HepG2 (cell line): ENCODE measurements around the gene CEBPB. TPM values are rescaled to one million over a fixed set of nuclear protein-coding genes. Genes with fewer than 3 reads are reported as not detected.

Experiments
- ATF4 ChIP-seq, 2 experiments: fragments of 450-650 bp in 1 of 2; sonication (generic) in 1 of 2; formaldehyde crosslinking; IDR thresholded peaks; 2 replicates each; pipeline versions ENCODE4 v1.5.0 to v1.8.0; 2020 to 2022; ENCODE audit warnings: mild to moderate bottlenecking in 1 of 2, missing genetic modification reagents in 1 of 2
- CEBPG ChIP-seq: IDR thresholded peaks from 2 replicates; pipeline ENCODE4 v1.6.1; 2016
- ELF4 ChIP-seq: sonication (generic); formaldehyde crosslinking; IDR thresholded peaks from 2 replicates; pipeline ENCODE4 v1.5.0; 2020; ENCODE audit warnings: missing genetic modification reagents, mild to moderate bottlenecking, moderate library complexity, borderline replicate concordance
- NONO ChIP-seq, 2 experiments: fragments of 450-650 bp in 1 of 2; sonication (generic) in 1 of 2; formaldehyde crosslinking in 1 of 2; IDR thresholded peaks in 1 of 2; conservative IDR thresholded peaks in 1 of 2; 2 replicates each; pipeline versions ENCODE4 v1.6.1 to v1.8.0; 2017 to 2022; ENCODE audit warnings: mild to moderate bottlenecking in 1 of 2, missing genetic modification reagents in 1 of 2, moderate library complexity in 1 of 2
- PAWR ChIP-seq: sonication (generic); formaldehyde crosslinking; IDR thresholded peaks from 2 replicates; pipeline ENCODE4 v1.4.0; 2020; ENCODE audit warnings: missing genetic modification reagents, mild to moderate bottlenecking, borderline replicate concordance
- REPIN1 ChIP-seq: sonication (generic); formaldehyde crosslinking; IDR thresholded peaks from 2 replicates; pipeline ENCODE4 v1.8.0; 2022; ENCODE audit warnings: missing genetic modification reagents, low read depth, mild to moderate bottlenecking, borderline replicate concordance
- TFE3 ChIP-seq: IDR thresholded peaks from 2 replicates; pipeline ENCODE4 v1.6.1; 2016
- ZBTB4 ChIP-seq: sonication (generic); formaldehyde crosslinking; IDR thresholded peaks from 2 replicates; pipeline ENCODE4 v1.4.0; 2020; ENCODE audit warnings: missing genetic modification reagents, mild to moderate bottlenecking, borderline replicate concordance
- ZBTB43 ChIP-seq: sonication (generic); formaldehyde crosslinking; conservative IDR thresholded peaks from 2 replicates; pipeline ENCODE4 v1.4.0; 2020; ENCODE audit warnings: missing genetic modification reagents
- ZNF230 ChIP-seq: sonication (generic); formaldehyde crosslinking; IDR thresholded peaks from 2 replicates; pipeline ENCODE4 v1.4.0; 2020; ENCODE audit warnings: mild to moderate bottlenecking, missing genetic modification reagents
- polyA plus RNA-seq, 8 experiments: library from polyadenylated mRNA; depleted of rRNA in 3 of 8; stranded (reverse) in 7 of 8; unstranded in 1 of 8; fragments of >200 nt; fragmentation: Illumina TruSeq in 4 of 8; extraction: Trizol in 4 of 8; gene quantifications; 2 replicates each; pipeline versions ENCODE4 v1.2.1 to v1.2.3, GENCODE V29; 2011 to 2016; ENCODE audit warnings: low read depth in 4 of 8, missing spikeins in 1 of 8, mixed read lengths in 1 of 8; ENCODE audit not compliant: insufficient read depth in 1 of 8
- total RNA-seq, 5 experiments: library from RNA; depleted of rRNA; stranded (reverse); fragments of >200 nt; fragmentation: Illumina TruSeq; extraction: Trizol; gene quantifications; 2 replicates each; pipeline ENCODE4 v1.2.3, GENCODE V29; 2016; ENCODE audit warnings: low read depth in 1 of 5
- TF ChIP-seq, protein P1 (sequence below): sonication (generic); formaldehyde crosslinking; IDR thresholded peaks from 2 replicates; pipeline ENCODE4 v1.4.0; 2020; ENCODE audit warnings: mild to moderate bottlenecking, missing genetic modification reagents
- TF ChIP-seq, protein P2 (sequence below): sonication (generic); formaldehyde crosslinking; IDR thresholded peaks from 2 replicates; pipeline ENCODE4 v1.4.0; 2020; ENCODE audit warnings: missing genetic modification reagents, borderline replicate concordance
- TF ChIP-seq, protein P3 (sequence below): sonication (generic); formaldehyde crosslinking; IDR thresholded peaks from 2 replicates; pipeline ENCODE4 v1.5.0; 2020; ENCODE audit warnings: mild to moderate bottlenecking, missing genetic modification reagents

The CEBPB gene
- total and polyA plus RNA-seq, 2 of the 13 experiments (the other 11 are each of a cell fraction or from before 2014, with no cell fraction given): 18.5 to 28.2 TPM

DNA sequence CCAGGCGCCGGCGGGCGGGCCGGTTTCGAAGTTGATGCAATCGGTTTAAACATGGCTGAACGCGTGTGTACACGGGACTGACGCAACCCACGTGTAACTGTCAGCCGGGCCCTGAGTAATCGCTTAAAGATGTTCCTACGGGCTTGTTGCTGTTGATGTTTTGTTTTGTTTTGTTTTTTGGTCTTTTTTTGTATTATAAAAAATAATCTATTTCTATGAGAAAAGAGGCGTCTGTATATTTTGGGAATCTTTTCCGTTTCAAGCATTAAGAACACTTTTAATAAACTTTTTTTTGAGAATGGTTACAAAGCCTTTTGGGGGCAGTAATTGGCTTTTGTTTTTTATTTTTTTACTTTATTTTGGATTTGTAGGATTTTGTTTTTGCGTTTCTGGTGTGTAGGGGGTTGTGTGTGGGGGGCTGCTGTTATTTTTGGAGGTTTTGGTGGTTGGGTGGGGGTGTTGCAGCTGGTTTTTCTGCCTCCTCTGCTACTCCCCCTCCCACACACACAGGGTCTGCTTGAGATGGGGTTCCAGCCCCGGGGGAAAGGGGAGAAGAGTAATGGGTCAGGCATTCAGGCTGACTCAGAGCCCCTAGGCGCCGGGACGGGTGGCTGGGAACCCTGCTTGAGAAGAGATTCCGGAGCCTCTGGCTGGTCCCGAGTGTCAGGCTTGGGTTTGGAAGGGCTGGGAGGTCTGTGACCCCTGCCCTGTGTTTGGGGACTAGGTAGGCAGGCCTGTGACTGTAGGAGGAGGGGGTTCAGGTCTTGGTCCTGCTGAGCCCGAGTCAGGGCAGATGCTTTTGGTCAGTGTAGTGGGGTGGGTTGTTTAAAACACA, 2.0 kb downstream of the CEBPB start (continued):
- TF ChIP-seq CEBPG (CRISPR knock-in tag) (peak; percentile 100), NONO (IDR thresholded peaks at IDR 0.05) (no peak), NONO (CRISPR knock-in tag; conservative IDR thresholded peaks at IDR 0.05) (peak; percentile 55; the same call in 1 of the 2 replicates), TFE3 (CRISPR knock-in tag) (peak; percentile 63; the same call in 1 of the 2 replicates), ATF4 (CRISPR knock-in tag; IDR thresholded peaks at IDR 0.05) (peak; percentile 95 to 99), PAWR (no peak), ZBTB4 (0 out of 2 replicates have a peak, but pooled peaks have one; percentile 7), REPIN1 (CRISPR knock-in tag) (no peak), ELF4 (CRISPR knock-in tag) (no peak), ZNF230 (CRISPR knock-in tag) (peak; percentile 43; the same call in 1 of the 2 replicates), ZBTB43 (CRISPR knock-in tag) (no peak)
- TF ChIP-seq, protein P1, sequence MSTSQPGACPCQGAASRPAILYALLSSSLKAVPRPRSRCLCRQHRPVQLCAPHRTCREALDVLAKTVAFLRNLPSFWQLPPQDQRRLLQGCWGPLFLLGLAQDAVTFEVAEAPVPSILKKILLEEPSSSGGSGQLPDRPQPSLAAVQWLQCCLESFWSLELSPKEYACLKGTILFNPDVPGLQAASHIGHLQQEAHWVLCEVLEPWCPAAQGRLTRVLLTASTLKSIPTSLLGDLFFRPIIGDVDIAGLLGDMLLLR (CRISPR knock-in tag): peak; percentile 72
- TF ChIP-seq, protein P2, sequence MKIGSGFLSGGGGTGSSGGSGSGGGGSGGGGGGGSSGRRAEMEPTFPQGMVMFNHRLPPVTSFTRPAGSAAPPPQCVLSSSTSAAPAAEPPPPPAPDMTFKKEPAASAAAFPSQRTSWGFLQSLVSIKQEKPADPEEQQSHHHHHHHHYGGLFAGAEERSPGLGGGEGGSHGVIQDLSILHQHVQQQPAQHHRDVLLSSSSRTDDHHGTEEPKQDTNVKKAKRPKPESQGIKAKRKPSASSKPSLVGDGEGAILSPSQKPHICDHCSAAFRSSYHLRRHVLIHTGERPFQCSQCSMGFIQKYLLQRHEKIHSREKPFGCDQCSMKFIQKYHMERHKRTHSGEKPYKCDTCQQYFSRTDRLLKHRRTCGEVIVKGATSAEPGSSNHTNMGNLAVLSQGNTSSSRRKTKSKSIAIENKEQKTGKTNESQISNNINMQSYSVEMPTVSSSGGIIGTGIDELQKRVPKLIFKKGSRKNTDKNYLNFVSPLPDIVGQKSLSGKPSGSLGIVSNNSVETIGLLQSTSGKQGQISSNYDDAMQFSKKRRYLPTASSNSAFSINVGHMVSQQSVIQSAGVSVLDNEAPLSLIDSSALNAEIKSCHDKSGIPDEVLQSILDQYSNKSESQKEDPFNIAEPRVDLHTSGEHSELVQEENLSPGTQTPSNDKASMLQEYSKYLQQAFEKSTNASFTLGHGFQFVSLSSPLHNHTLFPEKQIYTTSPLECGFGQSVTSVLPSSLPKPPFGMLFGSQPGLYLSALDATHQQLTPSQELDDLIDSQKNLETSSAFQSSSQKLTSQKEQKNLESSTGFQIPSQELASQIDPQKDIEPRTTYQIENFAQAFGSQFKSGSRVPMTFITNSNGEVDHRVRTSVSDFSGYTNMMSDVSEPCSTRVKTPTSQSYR (CRISPR knock-in tag): peak; percentile 57; the same call in 1 of the 2 replicates
- TF ChIP-seq, protein P3, sequence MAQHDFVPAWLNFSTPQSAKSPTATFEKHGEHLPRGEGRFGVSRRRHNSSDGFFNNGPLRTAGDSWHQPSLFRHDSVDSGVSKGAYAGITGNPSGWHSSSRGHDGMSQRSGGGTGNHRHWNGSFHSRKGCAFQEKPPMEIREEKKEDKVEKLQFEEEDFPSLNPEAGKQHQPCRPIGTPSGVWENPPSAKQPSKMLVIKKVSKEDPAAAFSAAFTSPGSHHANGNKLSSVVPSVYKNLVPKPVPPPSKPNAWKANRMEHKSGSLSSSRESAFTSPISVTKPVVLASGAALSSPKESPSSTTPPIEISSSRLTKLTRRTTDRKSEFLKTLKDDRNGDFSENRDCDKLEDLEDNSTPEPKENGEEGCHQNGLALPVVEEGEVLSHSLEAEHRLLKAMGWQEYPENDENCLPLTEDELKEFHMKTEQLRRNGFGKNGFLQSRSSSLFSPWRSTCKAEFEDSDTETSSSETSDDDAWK (CRISPR knock-in tag): no peak
